T-helper 1 cell treated with Interleukin-12 subunit alpha and Interleukin-12 subunit beta and Interleukin-4 antibody, amounts not matched to agents 30 ng/mL and 1 ng/mL, for 36 hours (primary cell): ENCODE data around the gene SHANK2. TPM values are rescaled to one million over a fixed set of nuclear protein-coding genes. Genes with fewer than 3 reads are reported as not detected.

ENCODE experiments used
- intact Hi-C: fragments of 100-400 bp; cut with micrococcal nuclease; formaldehyde crosslinking; loops from one replicate; pipeline ENCODE4 v1.15.1; 2024
- total RNA-seq: library from RNA; stranded (reverse); gene quantifications from 2 replicates; pipeline ENCODE4 v1.2.3, GENCODE V29; 2022

Gene SHANK2
- total RNA-seq, 1 donor from 2014 or later: not detected

GRCh38 chr11:71222318-71223080 is 29.9 kb downstream of the SHANK2 start:
- intact Hi-C loops: no loop called here

DNA sequence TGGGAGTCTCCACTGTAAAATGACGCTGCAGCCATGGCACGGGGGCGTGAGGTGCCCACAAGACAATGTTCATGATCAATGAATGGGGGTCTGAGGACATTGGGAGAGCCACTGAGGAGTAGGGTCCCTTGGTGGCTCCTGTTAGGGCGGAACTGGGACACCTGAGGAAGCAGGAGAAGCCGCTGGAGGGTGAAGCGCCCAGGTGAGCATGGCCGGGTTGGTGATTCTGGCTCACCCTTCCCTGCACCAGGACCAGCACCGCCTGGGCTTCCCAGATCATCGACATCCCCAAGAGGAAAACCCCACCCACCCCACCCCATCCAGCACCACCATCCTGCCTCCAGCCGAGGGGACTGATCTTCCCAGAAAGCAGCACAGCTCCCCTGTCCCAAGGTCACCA is 30.6 kb downstream of the SHANK2 start:
- intact Hi-C loops: no loop called here

DNA sequence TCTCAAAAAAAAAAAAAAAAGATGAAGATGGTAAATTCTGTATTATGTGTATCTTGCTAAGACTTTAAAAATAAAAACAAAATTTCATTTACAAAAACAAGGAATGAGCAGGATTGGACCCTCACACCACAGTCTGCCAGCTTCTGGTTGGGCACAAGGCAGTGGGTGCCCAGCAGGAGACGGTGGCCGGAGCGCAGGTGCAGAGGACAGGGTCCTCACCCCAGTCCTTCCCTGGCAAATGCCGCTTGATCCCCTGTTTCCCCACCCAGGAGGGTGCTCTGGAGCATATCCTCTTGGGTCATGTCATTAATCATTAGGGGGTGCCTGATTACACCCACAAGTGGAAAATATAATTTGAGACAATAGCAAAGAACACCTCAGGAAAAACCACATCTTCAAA is 31.2 kb downstream of the SHANK2 start:
- intact Hi-C loops: no loop called here

- intact Hi-C loops: no loop called here
These were observed 33.4 kb downstream of the SHANK2 start for GRCh38 chr11:71218789-71219499.

- intact Hi-C loops: no loop called here
These were observed 36.9 kb downstream of the SHANK2 start for GRCh38 chr11:71215425-71215965.

- intact Hi-C loops: no loop called here
These were observed 37.6 kb downstream of the SHANK2 start for GRCh38 chr11:71214553-71215424.

DNA sequence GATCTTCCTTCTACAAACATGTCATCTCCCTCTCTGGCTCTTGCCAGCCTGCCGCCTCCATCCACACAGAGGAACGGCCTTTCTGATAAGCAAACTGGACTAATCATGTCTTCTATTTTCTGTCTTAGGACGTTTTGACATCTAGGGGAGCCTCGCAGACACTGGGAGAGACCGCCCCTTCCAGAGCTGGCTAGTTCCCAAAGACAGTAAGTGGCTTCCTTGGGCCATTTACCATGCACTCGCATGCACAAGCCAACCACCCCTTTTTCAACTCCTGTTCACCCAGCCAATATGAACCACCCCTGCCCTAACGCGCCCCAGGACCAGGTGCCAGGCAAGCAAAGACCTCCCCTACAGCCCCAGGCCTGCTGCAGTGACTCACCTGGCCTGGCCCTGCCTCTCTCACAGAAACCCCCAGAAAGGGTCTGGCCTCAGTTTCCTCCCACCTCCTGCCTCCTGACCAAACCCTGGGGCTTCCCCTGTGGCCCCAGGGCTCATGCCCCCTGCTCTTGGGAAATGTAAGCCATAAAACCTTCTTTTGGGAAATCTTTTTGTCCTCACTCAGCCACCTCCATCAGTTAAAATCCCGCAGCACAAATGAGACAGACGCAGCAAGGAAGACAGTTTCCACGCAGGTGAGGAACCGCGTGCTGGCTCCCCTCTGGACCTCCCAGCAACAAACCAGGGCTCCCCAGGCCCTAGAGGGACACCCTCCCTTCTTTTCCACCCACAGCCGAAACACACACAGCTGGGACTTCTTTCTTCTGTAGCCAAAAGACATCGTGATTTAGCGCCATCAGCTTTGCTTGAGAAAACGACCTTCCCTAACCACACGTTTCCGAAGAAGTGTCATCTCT is 38.5 kb downstream of the SHANK2 start:
- intact Hi-C loops: no loop called here

GRCh38 chr11:71212871-71213559 is 39.4 kb downstream of the SHANK2 start:
- intact Hi-C loops: no loop called here

GRCh38 chr11:71211631-71212030 is 40.7 kb downstream of the SHANK2 start:
- intact Hi-C loops: no loop called here

DNA sequence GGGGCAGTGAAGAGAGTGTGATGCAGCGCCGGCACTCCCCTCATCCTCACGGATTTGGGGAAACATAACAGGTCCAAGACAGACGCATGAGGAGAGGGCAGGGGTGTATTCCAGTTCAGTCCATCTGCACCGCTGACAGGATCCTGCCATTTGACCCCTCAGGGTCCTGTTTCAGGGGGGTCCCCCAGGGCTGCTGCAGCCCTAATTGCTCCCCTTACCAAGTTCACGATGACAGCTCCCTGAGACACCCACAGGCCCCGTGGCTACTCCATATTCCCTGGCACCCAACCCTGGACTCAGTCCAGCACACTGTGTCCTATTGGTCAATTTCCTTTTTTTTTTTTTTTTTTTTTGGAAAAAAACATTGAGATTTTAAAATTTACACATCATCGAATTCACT is 41.5 kb downstream of the SHANK2 start:
- intact Hi-C loops: no loop called here

DNA sequence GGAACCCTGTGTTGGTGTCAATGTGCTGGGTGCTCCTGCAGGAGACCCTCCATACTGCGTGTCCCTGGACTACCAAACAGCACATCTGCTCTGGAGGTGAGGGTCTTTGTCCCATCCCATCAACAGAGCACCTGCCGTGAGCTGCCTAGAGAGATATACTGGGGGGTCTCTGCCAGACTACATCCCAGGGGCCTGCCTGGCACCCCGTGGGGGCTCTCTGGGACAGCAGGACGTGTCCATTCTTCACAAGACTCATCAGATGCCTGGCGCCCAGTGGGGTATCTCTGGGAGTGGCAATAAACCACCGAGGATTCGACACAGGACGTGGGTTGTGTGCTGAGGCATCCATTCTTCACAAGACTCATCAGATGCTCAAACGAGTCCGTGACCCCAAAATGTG is 42.7 kb downstream of the SHANK2 start:
- intact Hi-C loops: no loop called here

- intact Hi-C loops: no loop called here
These were observed 43.2 kb downstream of the SHANK2 start for GRCh38 chr11:71209181-71209580.

- intact Hi-C loops: no loop called here
These were observed 44.2 kb downstream of the SHANK2 start for GRCh38 chr11:71208011-71208774.

DNA sequence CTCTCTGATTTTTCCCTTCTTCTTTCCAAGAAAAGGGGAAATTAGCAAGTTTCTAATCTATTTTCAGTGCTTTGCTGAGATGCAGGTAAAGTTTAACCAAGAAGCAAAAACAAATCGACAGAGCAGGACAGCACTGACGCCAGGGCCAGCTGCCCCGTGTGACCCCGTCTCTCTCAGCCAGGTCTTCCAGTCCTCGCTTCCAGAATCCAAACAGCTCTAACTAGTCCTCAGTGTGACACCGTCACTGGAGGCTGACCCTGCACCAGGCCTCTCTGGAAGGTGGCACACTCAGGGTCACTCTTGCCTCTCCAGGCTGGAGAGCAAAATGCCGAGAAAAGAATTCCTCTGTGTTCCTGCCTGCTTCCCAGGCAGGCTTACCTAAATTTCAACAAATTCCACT is 44.8 kb downstream of the SHANK2 start:
- intact Hi-C loops: no loop called here

GRCh38 chr11:71206186-71206585 is 46.2 kb downstream of the SHANK2 start:
- intact Hi-C loops: no loop called here

DNA sequence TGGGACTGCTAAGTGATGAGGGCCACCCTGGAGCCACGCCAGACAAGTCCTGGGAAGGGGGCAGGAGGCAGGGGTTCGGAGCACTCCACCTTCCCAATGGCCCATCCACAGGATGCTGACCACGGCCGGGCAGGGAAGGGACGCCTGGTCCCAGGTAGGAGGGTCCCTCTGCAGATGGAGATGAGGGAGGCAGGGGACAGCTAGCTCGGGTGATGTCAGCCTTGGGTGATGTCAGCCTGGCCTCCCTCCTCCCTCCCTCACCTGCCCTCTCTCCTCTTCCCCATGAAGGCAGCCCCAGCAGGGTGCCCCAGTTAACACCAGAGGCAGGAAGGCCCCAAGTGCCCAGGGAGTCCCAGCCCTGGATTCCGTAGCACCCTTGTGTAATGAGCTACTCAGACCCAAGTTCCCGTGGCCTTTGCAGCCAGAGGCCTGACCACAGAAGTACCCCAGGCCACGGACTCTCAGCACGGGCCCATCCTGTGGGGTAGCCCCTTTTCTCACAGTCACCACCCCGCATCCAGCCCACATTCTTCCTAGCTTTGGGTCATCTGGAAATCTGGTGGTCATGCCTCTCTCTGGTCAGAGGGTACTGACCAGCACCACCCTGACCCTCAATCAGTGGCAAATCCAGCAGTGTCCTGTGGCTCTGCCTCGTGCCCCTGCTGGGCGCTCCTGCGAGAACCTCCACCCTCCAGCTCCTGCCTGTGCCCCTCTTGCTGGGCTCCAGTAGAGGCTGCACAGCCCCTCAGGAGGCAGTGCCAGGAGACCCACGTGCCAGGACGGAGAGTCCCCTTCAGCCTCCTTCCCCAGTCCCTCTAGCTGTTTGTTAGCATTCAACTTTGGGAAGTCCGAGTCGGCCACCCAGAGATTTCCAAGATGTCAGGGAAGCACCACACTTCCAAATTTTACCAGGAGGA is 47.4 kb downstream of the SHANK2 start:
- intact Hi-C loops: no loop called here

DNA sequence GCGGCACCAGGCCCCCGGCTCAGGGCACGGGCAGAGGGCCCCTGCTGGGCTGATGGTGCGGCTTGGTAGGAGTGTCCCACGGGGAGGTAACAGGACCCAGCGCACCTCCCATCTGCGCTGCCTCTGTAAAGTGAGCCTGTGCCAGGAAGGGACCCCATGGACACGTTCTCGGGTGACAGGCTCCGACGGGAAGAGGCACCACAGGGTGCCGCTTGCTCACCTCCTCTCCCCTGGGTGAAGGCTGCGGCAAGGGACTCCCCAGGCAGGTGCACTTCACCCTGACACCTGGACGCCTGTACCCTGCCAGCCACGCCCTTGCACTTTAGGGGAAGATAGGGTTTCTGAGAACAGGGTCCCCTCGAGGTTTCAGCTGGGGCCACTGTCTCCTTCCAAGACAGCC is 48.1 kb downstream of the SHANK2 start:
- intact Hi-C loops: no loop called here

- intact Hi-C loops: no loop called here
These were observed 48.7 kb downstream of the SHANK2 start for GRCh38 chr11:71203681-71204080.
